Measurements from ENCODE around the gene SCGB1D2. TPM values are rescaled to one million over a fixed set of nuclear protein-coding genes. Genes with fewer than 3 reads are reported as not detected.

The SCGB1D2 gene
- total and polyA plus RNA-seq, 9 of the 15 experiments (the other 6 are each of a cell fraction or from before 2014, with no cell fraction given), result not detected

DNA sequence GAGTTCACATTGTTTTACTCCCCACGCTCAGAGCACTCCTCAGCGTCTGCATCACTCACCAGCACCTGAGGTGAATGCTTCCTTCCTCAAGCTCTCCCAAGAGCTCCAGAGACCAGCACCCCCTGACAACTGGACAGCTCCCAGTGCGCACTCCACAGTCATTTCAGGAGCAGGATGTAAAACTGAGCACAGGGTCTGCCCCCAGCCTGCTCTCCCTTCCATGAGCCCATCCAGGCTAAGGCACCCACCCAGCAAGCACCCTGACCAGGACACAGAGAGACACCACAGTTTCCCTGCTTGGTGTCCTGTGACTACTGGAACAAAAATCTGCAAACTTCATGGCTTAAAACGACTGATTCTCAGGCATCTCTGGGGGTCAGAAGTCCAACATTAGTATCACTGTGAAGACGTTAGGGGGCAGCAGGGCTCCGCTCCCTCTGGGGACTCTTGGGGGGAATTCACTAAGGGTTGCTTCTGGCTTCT lies 3.3 kb downstream of the SCGB1D2 start (continued):
- TF ChIP-seq HDAC2 (IDR thresholded peaks at IDR 0.05) (peak; percentile 63; the same call in 1 of the 2 replicates), ZNF311 (CRISPR knock-in tag; IDR thresholded peaks at IDR 0.05) (no peak), CHCHD3 (CRISPR knock-in tag; IDR thresholded peaks at IDR 0.05) (no peak)
- TF ChIP-seq, protein P1, sequence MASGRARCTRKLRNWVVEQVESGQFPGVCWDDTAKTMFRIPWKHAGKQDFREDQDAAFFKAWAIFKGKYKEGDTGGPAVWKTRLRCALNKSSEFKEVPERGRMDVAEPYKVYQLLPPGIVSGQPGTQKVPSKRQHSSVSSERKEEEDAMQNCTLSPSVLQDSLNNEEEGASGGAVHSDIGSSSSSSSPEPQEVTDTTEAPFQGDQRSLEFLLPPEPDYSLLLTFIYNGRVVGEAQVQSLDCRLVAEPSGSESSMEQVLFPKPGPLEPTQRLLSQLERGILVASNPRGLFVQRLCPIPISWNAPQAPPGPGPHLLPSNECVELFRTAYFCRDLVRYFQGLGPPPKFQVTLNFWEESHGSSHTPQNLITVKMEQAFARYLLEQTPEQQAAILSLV (tag; IDR thresholded peaks at IDR 0.05), result no peak
- TF ChIP-seq, protein P2, sequence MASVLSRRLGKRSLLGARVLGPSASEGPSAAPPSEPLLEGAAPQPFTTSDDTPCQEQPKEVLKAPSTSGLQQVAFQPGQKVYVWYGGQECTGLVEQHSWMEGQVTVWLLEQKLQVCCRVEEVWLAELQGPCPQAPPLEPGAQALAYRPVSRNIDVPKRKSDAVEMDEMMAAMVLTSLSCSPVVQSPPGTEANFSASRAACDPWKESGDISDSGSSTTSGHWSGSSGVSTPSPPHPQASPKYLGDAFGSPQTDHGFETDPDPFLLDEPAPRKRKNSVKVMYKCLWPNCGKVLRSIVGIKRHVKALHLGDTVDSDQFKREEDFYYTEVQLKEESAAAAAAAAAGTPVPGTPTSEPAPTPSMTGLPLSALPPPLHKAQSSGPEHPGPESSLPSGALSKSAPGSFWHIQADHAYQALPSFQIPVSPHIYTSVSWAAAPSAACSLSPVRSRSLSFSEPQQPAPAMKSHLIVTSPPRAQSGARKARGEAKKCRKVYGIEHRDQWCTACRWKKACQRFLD (CRISPR knock-in tag; IDR thresholded peaks at IDR 0.05), result no peak

DNA sequence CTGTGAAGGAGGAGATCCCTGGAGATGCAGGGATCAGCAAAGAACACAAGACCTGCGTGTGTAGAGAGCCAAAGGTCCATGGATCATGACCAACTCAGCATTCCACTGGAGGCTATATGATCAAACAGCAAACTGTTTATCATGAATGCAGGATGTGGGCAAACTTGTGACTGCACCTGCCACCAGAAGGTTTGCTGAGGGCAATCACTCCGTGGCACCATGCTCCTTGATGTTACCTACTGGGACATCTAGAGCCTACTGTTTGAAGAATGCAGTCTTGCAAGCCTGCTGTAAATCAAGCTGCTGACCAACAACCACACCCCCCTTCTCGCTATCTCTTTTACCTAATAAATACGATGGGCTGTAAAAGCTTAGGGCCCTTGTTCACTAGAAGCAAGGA lies 9.7 kb downstream of the SCGB1D2 start:
- no peak for DNase-seq (ENCODE audit: extremely low read depth in 1 of 4, low spot score in 3 of 4)
- Histone ChIP-seq H4K20me1 (replicated peaks; ENCODE audit: control insufficient read depth, insufficient read depth, low read length) (no peaks in the 10 kb centered on the region), H3K4me2 (ENCODE audit: insufficient read depth, low read length) (no peak overlapping the region), H3K4me3 (no peak overlapping the region), H3K79me2 (ENCODE audit: control insufficient read depth, insufficient read depth, low read length) (no peaks in the 10 kb centered on the region), H3K4me1 (replicated peaks in 1 of 2; ENCODE audit: control insufficient read depth in 2 of 2, insufficient read depth in 2 of 2, low read length in 2 of 2) (no peaks in the 10 kb centered on the region), H3K9me3 (replicated peaks; ENCODE audit: control insufficient read depth, insufficient read depth, low read depth, low read length) (no peaks in the 10 kb centered on the region), H3K27ac (ENCODE audit: extremely low read depth, low read depth, low read length) (no peak overlapping the region), H3K9ac (ENCODE audit: insufficient read depth in 1 of 2, low read depth in 2 of 2, low read length in 2 of 2) (no peak overlapping the region), H3K36me3 (ENCODE audit: control insufficient read depth, insufficient read depth, low read length) (no peaks in the 10 kb centered on the region), H3K9me1 (ENCODE audit: control insufficient read depth, insufficient read depth, low read length) (no peaks in the 10 kb centered on the region), H2AFZ (ENCODE audit: low read depth, low read length) (no peak overlapping the region), H3K27me3 (ENCODE audit: control insufficient read depth in 2 of 2, insufficient read depth in 2 of 2, low read length in 2 of 2) (no peaks in the 10 kb centered on the region)
- in situ Hi-C loops (cut with MboI), result no loop called here
- ATAC-seq, result no peak
- intact Hi-C loops (cut with micrococcal nuclease), result no loop called here
- no peak for FAIRE-seq
- CTCF ChIA-PET (ENCODE audit: low intra/inter-chr PET ratio), result no interaction called here
- POLR2A ChIA-PET, result no interaction called here
- 0% methylated on average over 4 of the region's 4 CpGs for WGBS (ENCODE audit: insufficient coverage, low coverage, missing lambda C conversion rate)
- BruUV-seq (replicated peaks), result no TSS peak
- TF ChIP-seq ZC3H4 (CRISPR knock-in tag; IDR thresholded peaks at IDR 0.05; ENCODE audit: borderline replicate concordance), result no peak
- TF ChIP-seq PHTF2 (CRISPR knock-in tag; IDR thresholded peaks at IDR 0.05), result no peak
- TF ChIP-seq ARHGAP35 (IDR thresholded peaks at IDR 0.05; ENCODE audit: partially characterized antibody), result no peak
- TF ChIP-seq HNRNPK (IDR thresholded peaks at IDR 0.05; ENCODE audit: low read depth, low read length, poor library complexity, severe bottlenecking), result no peak
- TF ChIP-seq, protein P3, sequence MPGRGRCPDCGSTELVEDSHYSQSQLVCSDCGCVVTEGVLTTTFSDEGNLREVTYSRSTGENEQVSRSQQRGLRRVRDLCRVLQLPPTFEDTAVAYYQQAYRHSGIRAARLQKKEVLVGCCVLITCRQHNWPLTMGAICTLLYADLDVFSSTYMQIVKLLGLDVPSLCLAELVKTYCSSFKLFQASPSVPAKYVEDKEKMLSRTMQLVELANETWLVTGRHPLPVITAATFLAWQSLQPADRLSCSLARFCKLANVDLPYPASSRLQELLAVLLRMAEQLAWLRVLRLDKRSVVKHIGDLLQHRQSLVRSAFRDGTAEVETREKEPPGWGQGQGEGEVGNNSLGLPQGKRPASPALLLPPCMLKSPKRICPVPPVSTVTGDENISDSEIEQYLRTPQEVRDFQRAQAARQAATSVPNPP (IDR thresholded peaks at IDR 0.05; ENCODE audit: borderline replicate concordance, insufficient read depth, insufficient read length), result no peak
- TF ChIP-seq ZNF174 (CRISPR knock-in tag; IDR thresholded peaks at IDR 0.05), result no peak
- TF ChIP-seq, protein P4, sequence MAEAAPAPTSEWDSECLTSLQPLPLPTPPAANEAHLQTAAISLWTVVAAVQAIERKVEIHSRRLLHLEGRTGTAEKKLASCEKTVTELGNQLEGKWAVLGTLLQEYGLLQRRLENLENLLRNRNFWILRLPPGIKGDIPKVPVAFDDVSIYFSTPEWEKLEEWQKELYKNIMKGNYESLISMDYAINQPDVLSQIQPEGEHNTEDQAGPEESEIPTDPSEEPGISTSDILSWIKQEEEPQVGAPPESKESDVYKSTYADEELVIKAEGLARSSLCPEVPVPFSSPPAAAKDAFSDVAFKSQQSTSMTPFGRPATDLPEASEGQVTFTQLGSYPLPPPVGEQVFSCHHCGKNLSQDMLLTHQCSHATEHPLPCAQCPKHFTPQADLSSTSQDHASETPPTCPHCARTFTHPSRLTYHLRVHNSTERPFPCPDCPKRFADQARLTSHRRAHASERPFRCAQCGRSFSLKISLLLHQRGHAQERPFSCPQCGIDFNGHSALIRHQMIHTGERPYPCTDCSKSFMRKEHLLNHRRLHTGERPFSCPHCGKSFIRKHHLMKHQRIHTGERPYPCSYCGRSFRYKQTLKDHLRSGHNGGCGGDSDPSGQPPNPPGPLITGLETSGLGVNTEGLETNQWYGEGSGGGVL (CRISPR knock-in tag; IDR thresholded peaks at IDR 0.05), result no peak
- TF ChIP-seq, protein P5, sequence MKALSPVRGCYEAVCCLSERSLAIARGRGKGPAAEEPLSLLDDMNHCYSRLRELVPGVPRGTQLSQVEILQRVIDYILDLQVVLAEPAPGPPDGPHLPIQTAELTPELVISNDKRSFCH (CRISPR knock-in tag; IDR thresholded peaks at IDR 0.05), result no peak
- TF ChIP-seq, protein P5 (tag; IDR thresholded peaks at IDR 0.05), result no peak
- no peak for TF ChIP-seq FOXM1 (IDR thresholded peaks at IDR 0.05; ENCODE audit: low read depth)
- no peak for TF ChIP-seq FOXM1 (CRISPR knock-in tag; IDR thresholded peaks at IDR 0.05; ENCODE audit: low read depth)
- TF ChIP-seq NFXL1 (CRISPR knock-in tag; IDR thresholded peaks at IDR 0.05), result no peak
- no peak for TF ChIP-seq TRIM28 (IDR thresholded peaks at IDR 0.05)

All from K562 (cell line).